Upper lobe of left lung (tissue), 6 donors: ENCODE data around the gene SLC30A1. TPM values are rescaled to one million over a fixed set of nuclear protein-coding genes. Genes with fewer than 3 reads are reported as not detected.
"Not testable (repeated sequence)": the region's sequence is repeated elsewhere in the genome, so short reads cannot be mapped to it uniquely, and the experiment has no call there.

Experiments used
- ATAC-seq, 2 donors: fragments of 200-7000 bp; cut with Tn5 transposase; one replicate each; pipeline ENCODE4 v1.9.1; 2022; ENCODE audit warnings: mild to moderate bottlenecking in 2 of 2, moderate library complexity in 2 of 2; ENCODE audit not compliant: low FRiP score in 2 of 2
- DNase-seq, 2 donors: peaks; one replicate each; pipeline ENCODE4 v3.0.0-alpha.2; 2019 to 2020
- H3K27ac ChIP-seq, 4 donors: fragments of 200-600 bp; sonication (generic); one replicate each; pipeline ENCODE4 v1.5.1; 2016 to 2019
- H3K27me3 ChIP-seq, 4 donors: fragments of 200-600 bp; sonication (generic); one replicate each; pipeline ENCODE4 v1.5.1; 2017 to 2019
- H3K36me3 ChIP-seq, 4 donors: fragments of 200-600 bp; sonication (generic); one replicate each; pipeline ENCODE4 v1.5.1; 2016 to 2019
- H3K4me1 ChIP-seq, 4 donors: fragments of 200-600 bp; sonication (generic); one replicate each; pipeline ENCODE4 v1.5.1; 2018 to 2019
- H3K4me3 ChIP-seq, 4 donors: fragments of 200-600 bp; sonication (generic); one replicate each; pipeline ENCODE4 v1.5.1; 2017 to 2019; ENCODE audit warnings: mild to moderate bottlenecking in 2 of 4, moderate library complexity in 1 of 4
- H3K9me3 ChIP-seq, 4 donors: fragments of 200-600 bp; sonication (generic); one replicate each; pipeline ENCODE4 v1.5.1; 2018 to 2019
- CTCF ChIP-seq, 6 experiments: fragments of 450-650 bp in 4 of 6; fragments of 200-600 bp in 2 of 6; sonication (generic) in 2 of 6; IDR thresholded peaks; one replicate each; pipeline ENCODE4 v1.5.1; 2016 to 2019; ENCODE audit warnings: antibody characterized with exemption in 6 of 6
- EP300 ChIP-seq, 4 donors: sonication (generic); formaldehyde crosslinking; IDR thresholded peaks; one replicate each; pipeline ENCODE4 v1.5.1; 2017; ENCODE audit warnings: antibody characterized with exemption in 4 of 4, control low read depth in 2 of 4
- POLR2A ChIP-seq, 4 donors: fragments of 450-650 bp; IDR thresholded peaks; one replicate each; pipeline ENCODE4 v1.5.1; 2016 to 2017; ENCODE audit warnings: antibody characterized with exemption in 4 of 4, mild to moderate bottlenecking in 2 of 4
- POLR2AphosphoS5 ChIP-seq, 2 donors: sonication (generic); formaldehyde crosslinking; IDR thresholded peaks; one replicate each; pipeline ENCODE4 v1.5.1; 2017; ENCODE audit warnings: antibody characterized with exemption in 2 of 2
- WGBS, 2 donors: methylation state at CpG; one replicate each; pipeline ENCODE4 v1.1.5; 2017 to 2018; 5-methylcytosine and 5-hydroxymethylcytosine counted together
- total RNA-seq, 6 donors: library from RNA; depleted of rRNA in 4 of 6; stranded (reverse); fragments of >200 nt in 4 of 6; gene quantifications; one replicate each; pipeline versions ENCODE4 v1.1.0 to v1.2.1, GENCODE V29; 2016 to 2021
- donor health status: DM: no; HTN: no; CAD: no; lungs with moderate emphysema.
- donor health status: DM: no; HTN: yes; CAD: no; lungs with severe emphysema.

Gene SLC30A1
- total RNA-seq, 6 donors from 2014 or later: 3.1 to 19.2 (median 13.2) TPM

GRCh38 chr1:211543025-211543424, 35.9 kb downstream of the SLC30A1 start:
- Histone ChIP-seq H3K4me3 (no peak overlapping the region), H3K4me1 (peaks cover 0 to 10% (median 1%) of the 10 kb centered on the region in 4 donors), H3K27me3 (no peaks in the 10 kb centered on the region), H3K27ac (no peak overlapping the region), H3K9me3 (no peaks in the 10 kb centered on the region), H3K36me3 (no peaks in the 10 kb centered on the region)
- ATAC-seq: no peak
- TF ChIP-seq EP300 (IDR thresholded peaks at IDR 0.05) (no peak), POLR2AphosphoS5 (IDR thresholded peaks at IDR 0.05) (no peak), CTCF (IDR thresholded peaks at IDR 0.05) (no peak), POLR2A (IDR thresholded peaks at IDR 0.05) (no peak)
- 71 to 83% methylated on average over 2 to 4 of the region's 4 CpGs for WGBS, 2 donors
- DNase-seq: no peak

GRCh38 chr1:211541720-211542477, 37.1 kb downstream of the SLC30A1 start:
- H3K27ac ChIP-seq: no peak overlapping the region
- no peaks in the 10 kb centered on the region for H3K9me3 ChIP-seq
- TF ChIP-seq POLR2AphosphoS5 (IDR thresholded peaks at IDR 0.05) (no peak), EP300 (IDR thresholded peaks at IDR 0.05) (no peak), POLR2A (IDR thresholded peaks at IDR 0.05) (no peak), CTCF (IDR thresholded peaks at IDR 0.05) (no peak)
- 39 to 44% methylated on average over 7 of the region's 7 CpGs for WGBS, 2 donors
- H3K4me1 ChIP-seq: peaks cover 0 to 10% (median 1%) of the 10 kb centered on the region in 4 donors
- H3K27me3 ChIP-seq: no peaks in the 10 kb centered on the region
- DNase-seq (no peak), ATAC-seq (no peak)
- H3K4me3 ChIP-seq: no peak overlapping the region
- no peaks in the 10 kb centered on the region for H3K36me3 ChIP-seq

GRCh38 chr1:211541278-211541677, 37.7 kb downstream of the SLC30A1 start:
- no peaks in the 10 kb centered on the region for H3K9me3 ChIP-seq
- ATAC-seq (no peak), DNase-seq (no peak)
- 77 to 85% methylated on average over 2 of the region's 2 CpGs for WGBS, 2 donors
- H3K27ac ChIP-seq: no peak overlapping the region
- no peak for TF ChIP-seq CTCF (IDR thresholded peaks at IDR 0.05)
- TF ChIP-seq POLR2A (IDR thresholded peaks at IDR 0.05): no peak
- no peak for TF ChIP-seq POLR2AphosphoS5 (IDR thresholded peaks at IDR 0.05)
- H3K27me3 ChIP-seq: no peaks in the 10 kb centered on the region
- peaks cover 0 to 10% (median 1%) of the 10 kb centered on the region in 4 donors for H3K4me1 ChIP-seq
- H3K36me3 ChIP-seq: no peaks in the 10 kb centered on the region
- no peak overlapping the region for H3K4me3 ChIP-seq

- H3K4me1 ChIP-seq, DNase-seq, H3K4me3 ChIP-seq, H3K9me3 ChIP-seq, H3K36me3 ChIP-seq, H3K27me3 ChIP-seq, ATAC-seq, H3K27ac ChIP-seq: not testable (repeated sequence)
- whole genome bisulfite sequencing, 2 donors: 100% methylated on average over 1 of the region's 1 CpG
These were observed 38.1 kb downstream of the SLC30A1 start for GRCh38 chr1:211540824-211541223.

- TF ChIP-seq POLR2A (IDR thresholded peaks at IDR 0.05) (no peak), POLR2AphosphoS5 (IDR thresholded peaks at IDR 0.05) (no peak), CTCF (IDR thresholded peaks at IDR 0.05) (no peak), EP300 (IDR thresholded peaks at IDR 0.05) (no peak)
- ATAC-seq: no peak
- WGBS, 2 donors: 81 to 84% methylated on average over 8 of the region's 8 CpGs
These were observed 40.7 kb downstream of the SLC30A1 start for GRCh38 chr1:211538287-211538686.

More at GRCh38 chr1:211538287-211538686, 40.7 kb downstream of the SLC30A1 start:
- no peak for DNase-seq
- H3K9me3 ChIP-seq: no peaks in the 10 kb centered on the region
- H3K27me3 ChIP-seq: no peaks in the 10 kb centered on the region
- H3K4me3 ChIP-seq: no peak overlapping the region
- no peaks in the 10 kb centered on the region for H3K36me3 ChIP-seq
- no peak overlapping the region for H3K27ac ChIP-seq
- H3K4me1 ChIP-seq: peaks cover 0 to 10% (median 1%) of the 10 kb centered on the region in 4 donors
